ENCODE results near the gene DCDC2B. TPM values are rescaled to one million over a fixed set of nuclear protein-coding genes. Genes with fewer than 3 reads are reported as not detected.
A peak's percentile ranks its signal among the peaks of the same experiment; 100 is the strongest.

The DCDC2B gene
- total and polyA plus RNA-seq, 10 of the 15 experiments (the other 5 are each of a cell fraction or from before 2014, with no cell fraction given): 0.12 to 0.21 (median 0.15) TPM; not detected in 7

GRCh38 chr1:32197074-32197473 is 11.8 kb upstream of the DCDC2B start:
- no peaks in the 10 kb centered on the region for H3K9me3 ChIP-seq (replicated peaks; ENCODE audit: control insufficient read depth, insufficient read depth, low read length)
- CTCF ChIA-PET: interaction anchor here (0.9 to 1.0 kb wide), 2 partner anchors 86 to 89 kb away, joined by 3 read pairs; partner anchors contain the start of gene KPNA6

GRCh38 chr1:32197837-32198236 is 11.1 kb upstream of the DCDC2B start:
- H3K36me3 ChIP-seq (ENCODE audit: control insufficient read depth in 2 of 2, insufficient read depth in 2 of 2, low read length in 1 of 2): peaks cover 29 to 35% of the 10 kb centered on the region in 2 experiments
- no peak for ATAC-seq
- RAD21 ChIA-PET (ENCODE audit: unreplicated experiment): interaction anchor here (0.8 to 1.5 kb wide), 3 partner anchors 8 to 17 kb away, joined by 3 to 13 read pairs (median 3); partner anchors contain the start of gene TXLNA
- 81% methylated on average over 6 of the region's 6 CpGs for WGBS (ENCODE audit: insufficient coverage, insufficient replicate concordance, low lambda C conversion rate, missing lambda C conversion rate)
- peaks cover 21% of the 10 kb centered on the region for H3K4me1 ChIP-seq (ENCODE audit: control insufficient read depth, insufficient read depth, low read length)
- no peak for DNase-seq (ENCODE audit: low read depth, low spot score)
- CTCF ChIA-PET: interaction anchor here (0.9 to 1.0 kb wide), 2 partner anchors 18 to 89 kb away, joined by 3 to 5 read pairs; partner anchors contain the start of gene KPNA6
- SMC1A ChIA-PET (ENCODE audit: uncharacterized antibody, unreplicated experiment): interaction anchor here (0.7 to 1.3 kb wide), 3 partner anchors 15 to 125 kb away, joined by 3 read pairs; no protein-coding TSS in a partner anchor
- no TSS peak for BruUV-seq (replicated peaks)
- H3K79me2 ChIP-seq (ENCODE audit: control insufficient read depth, insufficient read depth, low read length): peaks cover 17% of the 10 kb centered on the region
- no peaks in the 10 kb centered on the region for H4K20me1 ChIP-seq (ENCODE audit: control insufficient read depth, insufficient read depth)
- H3K27ac ChIP-seq (ENCODE audit: control insufficient read depth, insufficient read depth): no peak overlapping the region
- POLR2A ChIA-PET: interaction anchor here (0.6 to 1.2 kb wide), 3 partner anchors 16 to 60 kb away, joined by 3 to 5 read pairs (median 4); no protein-coding TSS in a partner anchor
- H3K4me3 ChIP-seq: no peak overlapping the region
- no peaks in the 10 kb centered on the region for H3K9me3 ChIP-seq (replicated peaks; ENCODE audit: control insufficient read depth, insufficient read depth, low read length)
- H2AFZ ChIP-seq (ENCODE audit: control insufficient read depth, low read depth, low read length): no peak overlapping the region
- peak; percentile 31; the same call in 1 of the 2 replicates for TF ChIP-seq POLR2A (IDR thresholded peaks at IDR 0.05; ENCODE audit: low read depth, low read length)
- no peak for TF ChIP-seq TBL1XR1 (IDR thresholded peaks at IDR 0.05; ENCODE audit: low read depth, low read length)
- no peak overlapping the region for H3K9ac ChIP-seq (ENCODE audit: control insufficient read depth, insufficient read depth, low read length)
- in situ Hi-C loops (cut with MboI) (no loop called here), intact Hi-C loops (cut with micrococcal nuclease; ENCODE audit: unreplicated experiment) (no loop called here)
- H3K27me3 ChIP-seq (replicated peaks in 1 of 2; ENCODE audit: control insufficient read depth in 2 of 2, insufficient read depth in 2 of 2, low read length in 1 of 2): no peaks in the 10 kb centered on the region
- no peak overlapping the region for H3K4me2 ChIP-seq (ENCODE audit: control insufficient read depth, insufficient read depth)
- no peak for FAIRE-seq

More at GRCh38 chr1:32197074-32197473, 11.8 kb upstream of the DCDC2B start:
- in situ Hi-C loops (cut with MboI): no loop called here
- ChIA-PET RAD21 (ENCODE audit: unreplicated experiment) (interaction anchor here (0.8 to 1.5 kb wide), 3 partner anchors 9 to 18 kb away, joined by 3 to 13 read pairs (median 3); partner anchors contain the start of gene TXLNA), SMC1A (ENCODE audit: uncharacterized antibody, unreplicated experiment) (interaction anchor here (0.6 to 1.3 kb wide), 4 partner anchors 14 to 134 kb away, joined by 3 read pairs; no protein-coding TSS in a partner anchor), POLR2A (interaction anchor here (0.6 to 1.2 kb wide), 3 partner anchors 15 to 59 kb away, joined by 3 to 5 read pairs (median 4); no protein-coding TSS in a partner anchor)
- no peak for TF ChIP-seq LARP7 (IDR thresholded peaks at IDR 0.05)
- TF ChIP-seq HDAC2 (IDR thresholded peaks at IDR 0.05): no peak
- TF ChIP-seq NBN (IDR thresholded peaks at IDR 0.05): no peak
- TF ChIP-seq POLR2AphosphoS5 (IDR thresholded peaks at IDR 0.05; ENCODE audit: low read length): peak; percentile 16; the same call in 1 of the 2 replicates
- peak; percentile 64; the same call in 1 of the 2 replicates for TF ChIP-seq POLR2A (IDR thresholded peaks at IDR 0.05; ENCODE audit: low read depth, low read length)
- ATAC-seq: no peak
- Histone ChIP-seq H3K4me1 (ENCODE audit: control insufficient read depth, insufficient read depth, low read length) (peaks cover 14% of the 10 kb centered on the region), H3K4me2 (ENCODE audit: control insufficient read depth, insufficient read depth) (no peak overlapping the region), H4K20me1 (ENCODE audit: control insufficient read depth, insufficient read depth) (no peaks in the 10 kb centered on the region), H3K36me3 (ENCODE audit: control insufficient read depth in 2 of 2, insufficient read depth in 2 of 2, low read length in 1 of 2) (peaks cover 35 to 43% of the 10 kb centered on the region in 2 experiments), H3K4me3 (no peak overlapping the region), H3K9ac (ENCODE audit: control insufficient read depth, insufficient read depth, low read length) (no peak overlapping the region), H3K27me3 (replicated peaks in 1 of 2; ENCODE audit: control insufficient read depth in 2 of 2, insufficient read depth in 2 of 2, low read length in 1 of 2) (no peaks in the 10 kb centered on the region), H3K27ac (ENCODE audit: control insufficient read depth, insufficient read depth) (no peak overlapping the region), H3K79me2 (ENCODE audit: control insufficient read depth, insufficient read depth, low read length) (peaks cover 10% of the 10 kb centered on the region), H2AFZ (ENCODE audit: control insufficient read depth, low read depth, low read length) (no peak overlapping the region)
- intact Hi-C loops (cut with micrococcal nuclease; ENCODE audit: unreplicated experiment): no loop called here
- 84% methylated on average over 1 of the region's 1 CpG for WGBS (ENCODE audit: insufficient coverage, insufficient replicate concordance, low lambda C conversion rate, missing lambda C conversion rate)
- BruUV-seq (replicated peaks): no TSS peak
- no peak for DNase-seq (ENCODE audit: low read depth, low spot score)
- no peak for FAIRE-seq

Data from GM12878 (cell line).